NCI-H1436 (cell line): ENCODE data around the gene HOXA6.

Experiments
- DNase-seq: peaks from one replicate; lab custom pipeline; 2025; lab: John Stamatoyannopoulos, UW

The HOXA6 gene

DNA sequence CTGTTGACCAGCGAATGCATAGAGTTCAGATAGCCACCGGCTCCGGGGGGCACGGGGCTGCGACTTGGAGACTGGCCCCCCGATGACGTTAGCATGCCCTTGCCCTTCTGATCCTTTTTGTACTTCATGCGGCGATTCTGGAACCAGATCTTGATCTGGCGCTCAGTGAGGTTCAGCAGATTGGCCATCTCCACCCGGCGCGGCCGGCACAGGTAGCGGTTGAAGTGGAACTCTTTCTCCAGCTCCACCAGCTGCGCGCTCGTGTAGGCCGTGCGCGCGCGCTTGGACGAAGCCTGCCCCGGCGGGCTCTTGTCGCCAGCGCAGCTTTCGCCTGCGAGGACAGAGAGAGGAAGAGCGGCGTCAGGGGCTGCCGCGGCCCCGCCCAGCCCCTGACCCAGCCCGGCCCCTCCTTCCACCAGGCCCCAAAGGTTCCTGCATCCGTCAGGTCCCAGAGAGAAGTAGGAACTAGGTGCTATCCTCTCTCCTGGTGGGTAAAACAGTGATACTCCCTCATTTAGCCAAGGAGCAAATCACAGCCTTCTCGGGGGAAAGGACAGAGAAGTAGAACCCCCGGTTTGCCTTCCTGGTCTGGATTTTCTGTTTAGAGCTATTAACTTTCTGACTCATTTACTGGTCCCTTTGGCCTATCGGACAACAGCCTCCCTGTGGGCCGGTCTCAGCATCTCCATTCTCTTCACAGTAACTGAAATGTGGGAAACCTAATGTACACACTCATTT, 39.0 kb downstream of the HOXA6 start:
- no peak for DNase-seq

- no peak for DNase-seq
These were observed 39.9 kb downstream of the HOXA6 start for GRCh38 chr7:27107391-27108381.

- DNase-seq, result no peak
These were observed 40.7 kb downstream of the HOXA6 start for GRCh38 chr7:27106901-27107240.

DNA sequence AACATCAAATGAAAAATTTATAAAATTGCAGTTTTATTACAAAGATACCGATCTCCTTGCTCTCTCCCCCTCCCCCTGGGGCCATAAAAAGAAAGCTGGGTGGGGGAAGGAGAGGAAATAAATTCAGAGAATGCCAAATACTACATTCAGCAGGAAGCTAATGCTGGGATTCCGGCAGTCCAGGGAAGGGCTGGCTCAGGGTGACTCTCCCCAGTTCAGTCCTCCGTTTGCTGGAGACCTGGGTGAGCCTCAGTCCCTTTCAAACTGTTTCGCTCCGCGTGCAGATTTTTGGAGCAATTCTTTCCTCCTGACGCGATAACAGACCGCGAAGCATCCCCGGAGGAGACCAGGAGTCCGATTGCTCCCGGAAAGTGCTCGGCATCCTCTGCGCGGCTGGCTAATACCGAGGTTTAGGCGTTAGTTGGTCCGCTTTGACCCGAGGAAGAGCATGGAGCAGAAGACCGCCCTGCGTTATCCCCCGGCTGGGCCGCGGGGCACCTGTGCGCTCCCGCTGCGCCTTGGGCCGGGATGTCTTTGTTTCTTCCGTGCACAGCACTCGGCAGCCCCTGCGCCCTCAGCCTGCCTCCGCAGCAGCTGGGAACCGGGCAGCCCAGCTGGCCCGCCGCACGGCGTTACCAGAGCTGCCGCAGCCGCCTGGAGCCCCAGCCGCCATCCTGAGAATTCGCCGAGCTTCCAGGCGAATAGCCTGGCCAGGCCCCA, 41.2 kb downstream of the HOXA6 start:
- no peak for DNase-seq

- no peak for DNase-seq
These were observed 42.1 kb downstream of the HOXA6 start for GRCh38 chr7:27105301-27106031.

DNA sequence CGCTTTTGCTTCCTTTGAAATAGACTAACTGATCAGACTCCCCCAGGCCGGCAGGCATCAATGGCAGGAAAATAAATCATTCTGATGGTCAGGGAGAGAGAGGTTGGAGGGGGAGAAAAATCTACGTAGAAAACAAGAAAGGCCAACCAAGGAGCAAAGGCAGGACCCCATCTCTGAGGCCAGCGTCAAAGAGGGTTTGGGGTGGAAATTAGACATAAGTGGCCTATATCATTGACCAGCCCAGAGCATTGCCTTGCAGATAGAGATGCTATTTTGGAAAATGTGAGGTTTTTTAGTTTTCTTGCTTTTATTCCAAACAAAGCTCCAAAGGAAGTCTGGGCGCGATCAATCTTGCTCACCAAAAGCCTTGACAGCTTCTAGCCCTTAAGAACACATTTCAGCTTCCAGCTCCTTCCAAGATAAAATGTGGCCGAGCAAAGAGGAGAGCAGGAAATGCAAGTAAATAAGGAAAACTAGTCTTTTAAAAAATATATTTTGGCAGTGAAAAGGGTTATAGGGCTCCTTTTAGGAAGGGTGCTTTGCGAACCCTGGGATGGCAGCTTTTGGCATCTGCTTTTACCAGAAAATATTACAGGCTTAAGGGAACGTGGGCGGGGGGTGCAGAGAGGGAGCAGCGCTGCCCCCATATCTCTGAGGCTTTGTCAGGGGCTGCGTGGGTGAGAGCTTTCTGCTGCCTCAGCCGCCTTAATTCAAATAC, 43.1 kb downstream of the HOXA6 start:
- DNase-seq, result no peak

- DNase-seq, result no peak
These were observed 43.9 kb downstream of the HOXA6 start for GRCh38 chr7:27103489-27104226.

DNA sequence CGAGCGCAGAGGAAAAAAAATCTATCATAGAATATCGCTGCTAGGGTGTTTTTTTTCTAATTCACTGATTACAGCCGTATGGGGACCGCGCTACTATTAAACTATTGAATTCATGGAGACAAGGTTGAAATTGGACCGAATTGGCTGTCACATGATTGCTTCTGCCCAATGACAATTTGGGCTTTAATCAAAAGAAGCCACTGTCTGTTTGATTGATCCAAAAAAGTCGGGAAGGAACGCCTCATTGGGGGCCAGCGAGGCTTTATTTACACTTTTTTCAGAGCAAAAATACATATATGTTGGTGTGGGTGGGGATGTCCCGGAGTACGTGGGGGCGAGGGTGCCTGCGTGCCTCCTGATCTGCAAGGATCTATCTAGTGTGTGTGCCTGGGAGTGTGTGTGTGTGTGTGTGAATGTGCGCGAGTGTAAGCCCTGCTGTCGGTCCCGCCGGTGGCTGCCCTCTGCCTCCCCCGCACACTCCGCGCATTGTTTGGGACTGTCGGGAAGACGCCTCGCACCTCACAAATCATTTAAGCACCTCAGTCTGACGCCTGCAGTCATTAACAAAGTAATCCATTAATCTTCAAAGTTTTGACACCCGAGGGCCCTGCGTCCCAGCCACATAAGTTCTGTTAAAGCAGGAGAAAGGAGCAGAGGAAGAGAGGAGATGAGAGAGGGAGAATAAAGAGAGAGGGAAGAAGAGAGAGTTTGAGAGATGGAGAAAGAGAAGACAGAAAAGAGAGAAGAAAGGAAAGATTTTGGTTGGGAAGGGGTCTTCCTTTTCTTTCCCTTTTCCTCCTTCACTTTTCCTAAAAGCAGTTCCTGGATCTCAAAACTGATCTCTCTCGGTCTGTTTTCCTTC, 44.8 kb downstream of the HOXA6 start, which contains the start of gene HOXA2:
Gene HOXA2 (minus strand): TSS at position 103 of the 862 bp plus-strand sequence. CDS start 183 bp downstream, outside the sequence.
- no peak for DNase-seq

DNA sequence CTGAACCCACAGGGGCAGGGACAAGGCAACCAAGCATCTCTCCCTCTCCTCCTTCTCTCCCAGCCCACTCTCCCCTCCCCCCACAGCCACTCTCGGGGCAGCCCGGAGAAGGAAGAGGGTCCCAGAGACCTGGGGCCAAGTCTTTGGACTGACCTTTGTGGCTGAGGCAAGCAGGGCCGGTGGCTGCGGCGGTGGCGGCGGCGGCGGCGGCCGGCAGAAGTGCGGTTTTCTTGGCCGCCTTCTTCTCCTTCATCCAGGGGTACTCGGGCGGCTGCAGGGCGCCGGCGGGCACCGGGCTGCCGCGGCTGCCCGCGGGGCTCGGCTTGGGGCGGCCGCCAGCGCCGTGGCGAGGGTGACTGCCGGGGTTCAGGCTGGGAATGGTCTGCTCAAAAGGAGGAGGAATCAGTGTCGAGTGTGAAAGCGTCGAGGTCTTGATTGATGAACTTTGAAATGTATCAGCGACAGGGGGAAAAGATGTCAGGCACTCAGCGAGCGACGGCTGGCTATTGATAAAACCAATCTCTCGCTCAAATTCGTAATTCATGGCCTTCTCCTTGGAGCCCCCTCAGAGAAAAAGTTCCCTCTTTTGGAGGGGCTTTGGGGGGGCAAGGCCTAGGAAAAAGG, 45.5 kb downstream of the HOXA6 start:
- DNase-seq, result no peak

- no peak for DNase-seq
These were observed 46.2 kb downstream of the HOXA6 start for GRCh38 chr7:27101171-27101956.

- no peak for DNase-seq
These were observed 46.8 kb downstream of the HOXA6 start for GRCh38 chr7:27100694-27101170.

DNA sequence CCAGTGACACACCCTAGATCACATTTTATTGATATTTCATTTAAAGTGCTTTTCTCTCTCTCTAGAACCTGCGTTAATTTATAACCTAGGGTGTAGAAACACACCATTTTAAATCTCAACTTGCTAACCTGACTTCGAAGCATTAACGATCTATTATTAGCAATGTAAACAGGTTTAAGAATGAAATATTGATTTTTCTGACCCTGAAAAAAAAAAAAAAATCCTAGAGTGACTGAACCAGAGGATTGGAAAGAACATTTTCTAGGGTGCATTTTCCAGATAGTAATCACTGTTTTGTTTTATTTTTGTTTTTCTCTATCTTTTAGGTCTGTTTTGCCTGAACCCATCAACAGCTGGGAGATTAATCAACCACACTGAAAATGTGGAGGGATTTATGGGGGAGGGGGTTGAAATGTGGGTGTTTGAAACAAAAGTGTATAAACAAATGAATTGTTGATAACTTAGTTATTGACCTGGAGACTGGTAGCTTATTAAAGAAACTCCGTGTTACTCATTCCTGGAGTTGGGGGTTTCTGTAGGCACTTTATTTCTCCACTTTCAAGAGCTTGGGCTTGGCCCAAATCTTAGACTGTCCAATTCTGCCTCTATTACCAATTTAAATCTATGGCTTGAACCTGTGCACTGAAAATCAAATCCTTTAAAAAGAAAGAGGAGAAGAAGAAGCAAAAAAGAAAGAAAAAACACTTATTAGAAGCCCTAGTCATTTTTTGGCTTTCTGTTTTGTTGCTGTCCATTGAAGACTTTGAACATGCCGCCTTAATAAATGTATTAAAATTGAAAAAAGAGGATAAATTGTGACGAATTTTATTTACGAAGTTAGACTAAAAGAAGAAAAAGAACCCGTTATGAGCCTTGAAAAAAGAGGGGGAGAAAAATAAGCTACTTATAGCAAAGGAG, 47.9 kb downstream of the HOXA6 start:
- no peak for DNase-seq

GRCh38 chr7:27098578-27099451, 48.8 kb downstream of the HOXA6 start:
- no peak for DNase-seq

DNA sequence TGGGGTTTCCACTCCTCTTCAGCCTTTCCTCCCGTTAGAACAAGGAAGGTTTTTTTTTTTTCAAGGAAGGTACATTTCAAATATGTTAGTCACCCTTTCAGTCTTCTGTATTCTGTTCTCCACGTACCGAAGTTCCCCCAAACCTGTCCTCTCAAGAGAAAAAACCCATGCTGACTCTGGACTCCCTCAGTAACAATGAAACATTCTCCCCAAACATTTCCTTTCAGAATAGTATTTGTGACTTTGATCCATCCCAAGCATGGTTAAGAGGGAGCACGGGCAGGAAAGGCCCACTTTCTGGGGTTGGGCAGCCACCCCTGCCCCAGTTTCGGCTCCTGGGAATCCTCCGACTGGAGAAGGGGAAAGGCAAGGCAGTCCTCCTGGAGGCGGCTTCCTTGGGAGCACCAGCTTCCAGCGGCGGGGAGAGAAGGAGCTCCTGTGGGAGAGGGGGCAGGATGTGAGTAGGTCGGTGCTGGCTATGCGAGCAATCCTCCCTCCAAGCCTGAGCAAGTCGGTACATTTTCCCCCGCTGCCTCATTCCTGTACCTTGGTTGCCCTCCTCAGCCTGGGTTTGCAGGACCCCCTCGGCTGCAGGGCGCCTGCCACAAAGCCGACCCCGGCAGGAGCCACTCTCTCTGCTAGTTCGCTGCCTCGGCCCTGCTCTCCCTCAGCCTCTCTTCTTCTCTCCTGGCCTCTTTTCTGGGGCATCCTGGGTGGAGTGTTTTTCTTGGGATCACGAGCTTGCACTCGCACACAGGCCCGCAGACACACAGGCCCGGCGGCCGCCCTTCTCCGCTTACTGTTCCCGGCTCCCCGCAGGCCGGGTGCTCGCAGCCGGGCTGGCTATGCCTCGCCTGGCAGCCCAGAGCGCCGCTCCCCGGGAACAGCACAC, 49.6 kb downstream of the HOXA6 start:
- DNase-seq, result no peak
